Measurements from ENCODE around the gene TGFB2.

TGFB2 gene

DNA sequence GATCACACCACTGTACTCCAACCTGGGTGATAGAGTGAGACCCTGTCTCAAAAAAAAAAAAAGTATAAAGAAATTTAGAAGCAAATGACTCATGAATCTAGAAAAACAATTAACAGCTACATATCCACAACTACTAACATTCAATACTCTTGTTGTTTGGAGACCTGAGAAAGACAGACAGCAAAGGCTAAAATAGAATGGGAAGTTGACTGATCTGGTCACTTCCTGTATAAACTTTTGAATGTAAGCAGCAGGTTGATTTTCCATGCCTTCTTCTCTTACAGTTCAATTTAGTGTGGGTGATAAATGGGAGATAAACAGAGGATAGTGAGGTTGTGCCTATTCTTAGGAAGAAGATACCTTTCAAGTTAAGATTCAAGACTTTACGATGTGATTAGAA, 85.2 kb downstream of the TGFB2 start:
- no peak overlapping the region for H3K4me3 ChIP-seq (replicated peaks; ENCODE audit: low read depth, low read length)
- no peaks in the 10 kb centered on the region for H3K36me3 ChIP-seq (ENCODE audit: control insufficient read depth, insufficient read depth, low read length)
- TF ChIP-seq, protein P1, sequence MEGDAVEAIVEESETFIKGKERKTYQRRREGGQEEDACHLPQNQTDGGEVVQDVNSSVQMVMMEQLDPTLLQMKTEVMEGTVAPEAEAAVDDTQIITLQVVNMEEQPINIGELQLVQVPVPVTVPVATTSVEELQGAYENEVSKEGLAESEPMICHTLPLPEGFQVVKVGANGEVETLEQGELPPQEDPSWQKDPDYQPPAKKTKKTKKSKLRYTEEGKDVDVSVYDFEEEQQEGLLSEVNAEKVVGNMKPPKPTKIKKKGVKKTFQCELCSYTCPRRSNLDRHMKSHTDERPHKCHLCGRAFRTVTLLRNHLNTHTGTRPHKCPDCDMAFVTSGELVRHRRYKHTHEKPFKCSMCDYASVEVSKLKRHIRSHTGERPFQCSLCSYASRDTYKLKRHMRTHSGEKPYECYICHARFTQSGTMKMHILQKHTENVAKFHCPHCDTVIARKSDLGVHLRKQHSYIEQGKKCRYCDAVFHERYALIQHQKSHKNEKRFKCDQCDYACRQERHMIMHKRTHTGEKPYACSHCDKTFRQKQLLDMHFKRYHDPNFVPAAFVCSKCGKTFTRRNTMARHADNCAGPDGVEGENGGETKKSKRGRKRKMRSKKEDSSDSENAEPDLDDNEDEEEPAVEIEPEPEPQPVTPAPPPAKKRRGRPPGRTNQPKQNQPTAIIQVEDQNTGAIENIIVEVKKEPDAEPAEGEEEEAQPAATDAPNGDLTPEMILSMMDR (IDR thresholded peaks at IDR 0.05; ENCODE audit: insufficient read depth, low read length, poor library complexity, severe bottlenecking): no peak
- no peak for DNase-seq (ENCODE audit: extremely low read depth, insufficient read length)
- H3K27me3 ChIP-seq (replicated peaks; ENCODE audit: control insufficient read depth, insufficient read depth, low read length): no peaks in the 10 kb centered on the region

GRCh38 chr1:218430822-218431221, 85.7 kb downstream of the TGFB2 start:
- Histone ChIP-seq H3K4me3 (replicated peaks; ENCODE audit: low read depth, low read length) (no peak overlapping the region), H3K27me3 (replicated peaks; ENCODE audit: control insufficient read depth, insufficient read depth, low read length) (no peaks in the 10 kb centered on the region), H3K36me3 (ENCODE audit: control insufficient read depth, insufficient read depth, low read length) (no peaks in the 10 kb centered on the region)
- TF ChIP-seq, protein P1 (IDR thresholded peaks at IDR 0.05; ENCODE audit: insufficient read depth, low read length, poor library complexity, severe bottlenecking): no peak
- DNase-seq (ENCODE audit: extremely low read depth, insufficient read length): no peak

DNA sequence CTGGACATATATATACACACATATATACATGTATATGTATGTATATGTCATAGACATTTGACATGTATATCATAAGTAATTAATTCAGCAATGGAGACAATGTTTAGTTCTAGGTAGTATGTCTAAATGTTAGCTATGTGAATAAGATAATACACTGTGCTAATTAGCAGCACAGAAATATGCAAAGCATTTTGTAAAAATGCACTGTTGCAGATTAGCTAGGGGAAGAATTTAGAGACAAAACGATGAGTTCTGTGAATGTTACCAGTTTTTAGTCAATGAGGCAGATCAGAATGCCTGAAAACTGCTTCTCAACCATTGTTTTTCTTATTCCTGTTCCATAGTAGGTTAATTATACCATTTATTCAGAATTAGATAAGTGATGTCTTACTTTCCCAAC, 86.3 kb downstream of the TGFB2 start:
- no peak overlapping the region for H3K4me3 ChIP-seq (replicated peaks; ENCODE audit: low read depth, low read length)
- H3K36me3 ChIP-seq (ENCODE audit: control insufficient read depth, insufficient read depth, low read length): no peaks in the 10 kb centered on the region
- H3K27me3 ChIP-seq (replicated peaks; ENCODE audit: control insufficient read depth, insufficient read depth, low read length): no peaks in the 10 kb centered on the region
- TF ChIP-seq, protein P1 (IDR thresholded peaks at IDR 0.05; ENCODE audit: insufficient read depth, low read length, poor library complexity, severe bottlenecking): no peak
- DNase-seq (ENCODE audit: extremely low read depth, insufficient read length): no peak

- TF ChIP-seq, protein P1 (IDR thresholded peaks at IDR 0.05; ENCODE audit: insufficient read depth, low read length, poor library complexity, severe bottlenecking): no peak
- Histone ChIP-seq H3K36me3 (ENCODE audit: control insufficient read depth, insufficient read depth, low read length) (no peaks in the 10 kb centered on the region), H3K4me3 (replicated peaks; ENCODE audit: low read depth, low read length) (no peak overlapping the region), H3K27me3 (replicated peaks; ENCODE audit: control insufficient read depth, insufficient read depth, low read length) (no peaks in the 10 kb centered on the region)
- DNase-seq (ENCODE audit: extremely low read depth, insufficient read length): no peak
Measured at GRCh38 chr1:218433744-218434143, 88.6 kb downstream of the TGFB2 start.

DNA sequence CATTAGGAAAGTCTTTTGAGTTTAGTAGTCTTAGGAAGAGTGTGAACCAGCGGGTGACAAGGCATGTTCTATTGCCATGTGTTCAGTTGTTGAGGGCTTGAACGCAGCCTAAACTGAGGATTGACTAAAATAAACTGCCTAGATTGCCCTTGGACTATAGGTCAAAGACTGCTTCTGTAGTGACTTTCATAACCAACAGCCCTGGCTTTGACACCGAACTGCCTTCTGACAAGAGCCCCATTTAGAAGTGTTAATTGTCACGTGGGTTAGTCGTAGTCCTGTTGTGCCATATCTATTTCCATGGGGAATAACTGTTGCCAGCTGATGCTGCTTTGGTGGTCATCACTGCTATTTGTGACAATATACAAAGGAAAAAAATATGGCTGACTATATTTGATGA, 90.4 kb downstream of the TGFB2 start:
- Histone ChIP-seq H3K27me3 (replicated peaks; ENCODE audit: control insufficient read depth, insufficient read depth, low read length) (no peaks in the 10 kb centered on the region), H3K4me3 (replicated peaks; ENCODE audit: low read depth, low read length) (no peak overlapping the region), H3K36me3 (ENCODE audit: control insufficient read depth, insufficient read depth, low read length) (no peaks in the 10 kb centered on the region)
- no peak for DNase-seq (ENCODE audit: extremely low read depth, insufficient read length)
- TF ChIP-seq, protein P1 (IDR thresholded peaks at IDR 0.05; ENCODE audit: insufficient read depth, low read length, poor library complexity, severe bottlenecking): no peak

GRCh38 chr1:218436346-218436745, 91.2 kb downstream of the TGFB2 start:
- no peaks in the 10 kb centered on the region for H3K27me3 ChIP-seq (replicated peaks; ENCODE audit: control insufficient read depth, insufficient read depth, low read length)
- H3K36me3 ChIP-seq (ENCODE audit: control insufficient read depth, insufficient read depth, low read length): no peaks in the 10 kb centered on the region
- no peak for DNase-seq (ENCODE audit: extremely low read depth, insufficient read length)
- TF ChIP-seq, protein P1 (IDR thresholded peaks at IDR 0.05; ENCODE audit: insufficient read depth, low read length, poor library complexity, severe bottlenecking): no peak
- no peak overlapping the region for H3K4me3 ChIP-seq (replicated peaks; ENCODE audit: low read depth, low read length)
